Loucy (cell line): Measurements from ENCODE around the gene KRTAP9-9.

ENCODE experiments used
- EZH2phosphoT487 ChIP-seq: fragments of 200-600 bp; IDR thresholded peaks from 2 replicates; pipeline ENCODE4 v1.6.1; 2018; ENCODE audit warnings: antibody characterized with exemption, mild to moderate bottlenecking, moderate library complexity, borderline replicate concordance
- TF ChIP-seq, protein P1 (sequence below): fragments of 200-600 bp; sonication (generic); conservative IDR thresholded peaks from 2 replicates; pipeline ENCODE4 v1.5.1; 2014; ENCODE audit warnings: mild to moderate bottlenecking, antibody characterized with exemption, low read length

DNA sequence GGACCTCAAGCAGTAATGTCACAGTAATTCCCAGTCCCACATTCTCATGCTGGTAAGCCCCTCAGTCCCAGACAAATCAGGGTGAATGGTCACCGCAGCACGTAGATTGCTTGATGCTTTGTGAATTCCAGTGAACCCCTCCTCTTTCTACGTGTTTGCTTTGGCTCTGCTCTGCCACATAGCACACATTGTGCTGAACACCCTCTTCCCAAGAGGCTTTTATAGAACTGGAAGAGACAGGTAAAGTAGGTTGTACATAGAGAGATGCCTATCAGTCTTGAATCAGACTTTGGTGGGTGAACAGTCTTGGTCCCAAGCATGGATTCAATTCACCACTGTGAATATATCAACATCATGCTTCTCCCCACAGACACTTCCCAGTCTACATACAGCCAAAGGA is 9.4 kb downstream of the KRTAP9-9 start:
- TF ChIP-seq, protein P1, sequence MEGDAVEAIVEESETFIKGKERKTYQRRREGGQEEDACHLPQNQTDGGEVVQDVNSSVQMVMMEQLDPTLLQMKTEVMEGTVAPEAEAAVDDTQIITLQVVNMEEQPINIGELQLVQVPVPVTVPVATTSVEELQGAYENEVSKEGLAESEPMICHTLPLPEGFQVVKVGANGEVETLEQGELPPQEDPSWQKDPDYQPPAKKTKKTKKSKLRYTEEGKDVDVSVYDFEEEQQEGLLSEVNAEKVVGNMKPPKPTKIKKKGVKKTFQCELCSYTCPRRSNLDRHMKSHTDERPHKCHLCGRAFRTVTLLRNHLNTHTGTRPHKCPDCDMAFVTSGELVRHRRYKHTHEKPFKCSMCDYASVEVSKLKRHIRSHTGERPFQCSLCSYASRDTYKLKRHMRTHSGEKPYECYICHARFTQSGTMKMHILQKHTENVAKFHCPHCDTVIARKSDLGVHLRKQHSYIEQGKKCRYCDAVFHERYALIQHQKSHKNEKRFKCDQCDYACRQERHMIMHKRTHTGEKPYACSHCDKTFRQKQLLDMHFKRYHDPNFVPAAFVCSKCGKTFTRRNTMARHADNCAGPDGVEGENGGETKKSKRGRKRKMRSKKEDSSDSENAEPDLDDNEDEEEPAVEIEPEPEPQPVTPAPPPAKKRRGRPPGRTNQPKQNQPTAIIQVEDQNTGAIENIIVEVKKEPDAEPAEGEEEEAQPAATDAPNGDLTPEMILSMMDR = no peak
- no peak for TF ChIP-seq EZH2phosphoT487
